HG03108 (cell line): ENCODE results near the gene COL9A1.
"Not testable (repeated sequence)": the region's sequence is repeated elsewhere in the genome, so short reads cannot be mapped to it uniquely, and the experiment has no call there.

Experiments
- ATAC-seq: cut with Tn5 transposase; IDR thresholded peaks from one replicate; pipeline ENCODE4 v1.9.1; 2021; ENCODE audit warnings: moderate library complexity; ENCODE audit not compliant: unreplicated experiment

The COL9A1 gene

GRCh38 chr6:70303034-70303525, at the start of gene COL9A1:
TSS of gene COL9A1 (minus strand) at chr6:70303084. CDS start at chr6:70302924, 160 bp downstream.
- no peak for ATAC-seq

GRCh38 chr6:70351461-70351860, 48.6 kb upstream of the COL9A1 start:
- ATAC-seq: no peak

GRCh38 chr6:70345619-70346018, 42.7 kb upstream of the COL9A1 start:
- ATAC-seq: no peak

DNA sequence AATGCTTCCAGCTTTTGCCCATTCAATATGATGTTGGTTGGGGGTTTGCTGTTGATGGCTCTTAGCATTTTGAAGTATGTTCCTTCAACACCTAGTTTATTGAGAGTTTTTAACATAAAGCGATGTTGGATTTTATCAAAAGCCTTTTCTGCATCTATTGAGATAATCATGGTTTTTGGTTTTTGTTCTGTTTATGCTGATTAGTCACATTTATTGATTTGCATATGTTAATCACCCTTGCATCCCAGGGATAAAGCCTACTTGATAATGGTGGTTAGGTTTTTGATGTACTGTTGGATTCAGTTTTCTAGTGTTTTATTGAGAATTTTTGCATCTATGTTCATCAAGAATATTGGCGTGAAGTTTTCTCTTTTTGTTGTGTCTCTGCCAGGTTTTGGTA, 40.4 kb upstream of the COL9A1 start:
- no peak for ATAC-seq

- ATAC-seq: not testable (repeated sequence)
Observed at GRCh38 chr6:70339810-70340209, 36.9 kb upstream of the COL9A1 start.

GRCh38 chr6:70338775-70339174, 35.9 kb upstream of the COL9A1 start:
- no peak for ATAC-seq

- no peak for ATAC-seq
Observed at GRCh38 chr6:70337743-70338105, 34.8 kb upstream of the COL9A1 start.

- ATAC-seq: no peak
Observed at GRCh38 chr6:70336996-70337742, 34.3 kb upstream of the COL9A1 start.

- no peak for ATAC-seq
Observed at GRCh38 chr6:70327036-70327435, 24.2 kb upstream of the COL9A1 start.

GRCh38 chr6:70325009-70325408, 22.1 kb upstream of the COL9A1 start:
- ATAC-seq: no peak

DNA sequence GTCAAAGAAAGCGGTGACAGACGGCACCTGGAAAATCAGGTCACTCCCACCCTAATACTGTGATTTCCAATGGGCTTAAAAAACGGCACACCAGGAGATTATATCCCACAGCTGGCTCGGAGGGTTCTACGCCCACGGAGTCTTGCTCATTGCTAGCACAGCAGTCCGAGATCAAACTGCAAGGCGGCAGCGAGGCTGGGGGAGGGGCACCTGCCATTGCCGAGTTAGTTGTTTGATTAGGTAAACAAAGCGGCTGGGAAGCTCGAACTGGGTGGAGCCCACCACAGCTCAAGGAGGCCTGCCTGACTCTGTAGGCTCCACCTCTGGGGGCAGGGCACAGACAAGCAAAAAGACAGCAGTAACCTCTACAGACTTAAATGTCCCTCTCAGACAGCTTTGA, 14.9 kb upstream of the COL9A1 start:
- ATAC-seq: not testable (repeated sequence)

DNA sequence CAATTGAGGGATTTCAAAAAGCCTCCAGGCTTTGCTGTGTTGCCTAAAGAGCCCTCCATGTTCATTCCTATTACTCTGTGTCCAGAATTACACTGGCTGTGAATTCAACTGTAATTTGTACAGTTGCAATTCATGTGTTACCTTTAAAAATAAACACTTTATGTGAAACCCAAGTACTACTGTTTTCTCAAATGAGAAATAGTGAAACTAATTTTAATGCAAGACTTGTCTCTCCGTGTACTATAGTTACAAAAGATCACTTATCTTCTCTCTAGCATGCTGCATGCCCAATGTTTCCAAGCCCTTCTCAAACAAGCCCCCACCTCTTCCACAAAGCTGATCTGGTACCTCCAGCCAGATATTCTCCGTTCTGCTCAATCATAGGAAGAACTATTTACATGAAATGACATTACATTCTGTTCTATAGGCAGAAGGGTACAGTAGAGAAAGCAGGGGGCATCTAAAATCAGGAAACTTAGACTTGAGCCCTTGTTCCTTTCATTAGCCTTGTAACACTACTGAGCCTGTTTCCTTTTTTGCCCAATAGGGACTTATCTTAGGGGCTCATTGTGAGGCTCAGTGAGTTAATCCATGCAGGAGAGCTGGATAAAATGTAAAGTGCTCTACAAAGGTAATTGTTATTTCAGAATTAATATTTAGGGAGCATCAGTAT, 12.3 kb upstream of the COL9A1 start:
- no peak for ATAC-seq

- no peak for ATAC-seq
Observed at GRCh38 chr6:70314296-70314695, 11.4 kb upstream of the COL9A1 start.

DNA sequence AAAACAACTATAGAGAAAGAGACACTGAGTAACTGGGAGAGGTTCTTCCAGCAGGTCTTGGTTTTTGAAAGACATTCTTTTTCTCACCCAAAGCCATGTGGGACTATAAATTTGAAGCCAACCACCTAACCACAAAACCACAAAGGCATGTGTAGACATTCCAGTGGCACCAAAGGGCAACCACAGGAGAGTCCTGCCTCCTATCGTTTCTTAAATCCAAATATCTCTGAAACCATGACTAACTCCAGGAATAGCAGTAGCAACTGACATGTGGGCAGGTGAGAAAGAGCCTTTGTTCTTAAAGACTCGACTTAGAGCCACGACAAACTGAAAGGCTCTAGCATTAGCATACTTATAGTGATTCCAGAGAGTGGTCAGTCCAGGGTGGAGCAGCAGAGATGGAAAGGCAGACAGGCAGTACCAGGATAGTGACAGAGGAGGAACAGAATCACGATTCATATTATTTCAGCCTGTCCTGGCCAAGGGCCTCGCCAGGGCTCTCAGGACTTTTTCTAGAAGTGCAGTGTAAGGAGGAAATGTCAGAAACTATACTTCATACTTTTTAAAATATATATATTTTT, 9.4 kb upstream of the COL9A1 start:
- no peak for ATAC-seq

- no peak for ATAC-seq
Observed at GRCh38 chr6:70310063-70310694, 7.3 kb upstream of the COL9A1 start.

DNA sequence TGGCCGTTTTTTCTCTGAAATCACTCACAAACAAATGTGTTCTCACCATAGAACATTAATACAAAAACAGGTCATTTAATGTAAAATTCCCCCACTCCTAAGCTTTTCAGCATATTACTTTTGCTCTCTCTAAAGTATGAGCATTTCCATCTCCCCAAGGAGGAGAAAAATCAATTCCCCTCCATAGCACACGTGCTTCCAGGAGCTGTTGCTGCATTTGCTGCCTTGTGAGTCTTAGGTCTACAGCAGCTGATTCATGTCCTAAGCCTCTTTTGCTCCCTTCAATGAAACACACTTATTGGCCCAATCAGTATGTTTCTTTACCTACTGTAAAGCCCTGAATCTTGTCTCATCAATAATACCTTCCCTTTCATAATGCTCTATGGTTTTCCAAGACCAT, 6.4 kb upstream of the COL9A1 start:
- no peak for ATAC-seq

- ATAC-seq: not testable (repeated sequence)
Observed at GRCh38 chr6:70308142-70308541, 5.3 kb upstream of the COL9A1 start.

DNA sequence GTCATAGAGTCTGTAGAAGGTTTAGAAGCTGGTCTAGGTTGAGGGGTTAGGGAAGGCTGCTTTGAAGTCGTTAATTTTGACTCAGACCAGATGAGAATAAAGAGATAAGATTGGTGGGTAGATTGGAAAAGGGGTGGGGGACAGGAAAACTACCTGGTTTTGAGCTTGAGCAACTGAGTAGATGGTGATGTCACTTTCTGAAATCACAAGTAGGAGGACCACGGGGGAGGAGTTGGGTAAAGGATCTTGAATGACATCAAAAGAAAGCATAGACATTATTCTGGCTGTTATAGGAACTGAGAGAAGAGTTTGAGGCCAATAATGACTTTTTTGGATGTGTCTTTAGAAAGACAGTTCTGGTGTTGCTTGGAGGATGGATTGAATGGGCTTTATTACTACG, 4.1 kb upstream of the COL9A1 start:
- no peak for ATAC-seq

GRCh38 chr6:70304616-70305015, 1.7 kb upstream of the COL9A1 start:
- ATAC-seq: no peak

DNA sequence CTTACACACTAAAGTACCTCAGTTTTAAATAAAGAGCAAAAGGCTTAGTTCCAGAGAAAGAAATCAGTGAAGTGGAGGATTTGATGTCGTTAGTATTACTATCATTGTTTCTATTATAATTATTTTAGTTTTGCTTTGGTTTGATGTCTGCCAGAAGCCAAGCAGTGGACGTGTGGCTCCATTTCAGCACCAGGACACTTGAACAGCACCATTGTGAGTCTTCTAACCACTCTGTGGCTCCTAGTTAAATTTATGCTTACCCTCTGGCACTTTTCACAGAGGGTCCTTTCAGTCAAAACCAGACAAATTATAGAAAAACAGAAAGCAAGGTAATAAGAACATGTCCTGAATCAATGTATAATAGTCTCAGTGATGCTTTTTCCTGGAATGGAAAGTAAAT, 3.4 kb downstream of the COL9A1 start:
- ATAC-seq: no peak

- no peak for ATAC-seq
Observed at GRCh38 chr6:70298068-70298467, 4.8 kb downstream of the COL9A1 start.

DNA sequence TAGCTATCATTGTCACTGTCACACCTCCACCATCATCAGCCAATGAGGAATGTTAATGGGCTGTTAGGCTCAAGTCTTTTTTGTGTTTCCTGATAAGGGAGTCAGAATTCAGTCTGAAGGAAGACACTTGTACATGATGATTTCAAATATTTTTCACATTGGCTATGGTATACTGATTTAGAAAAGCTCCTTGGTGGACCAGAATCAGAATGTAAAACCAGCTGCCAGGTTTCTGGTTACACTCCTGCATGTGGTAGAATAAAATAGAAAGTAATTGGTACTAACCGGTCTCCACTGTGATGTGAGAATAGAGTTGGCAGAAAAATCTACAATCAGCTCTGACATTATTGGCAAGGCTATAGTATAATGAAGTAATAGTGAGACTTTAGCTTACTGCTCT, 10.7 kb downstream of the COL9A1 start:
- ATAC-seq: no peak
